Activated naive CD8-positive, alpha-beta T cell treated with anti-CD3 and anti-CD28 coated beads for 36 hours (primary cell): ENCODE measurements around the gene TNRC6B. TPM values are rescaled to one million over a fixed set of nuclear protein-coding genes. Genes with fewer than 3 reads are reported as not detected.

Experiments used
- DNase-seq: peaks from one replicate; pipeline ENCODE4 v3.0.0; 2021
- H3K27ac Mint-ChIP-seq: one replicate; pipeline ENCODE4 v1.8.0; 2022; ENCODE audit warnings: mild to moderate bottlenecking, moderate library complexity, mixed read lengths
- H3K27me3 Mint-ChIP-seq: one replicate; pipeline ENCODE4 v1.8.0; 2022; ENCODE audit warnings: mild to moderate bottlenecking, mixed read lengths
- H3K36me3 Mint-ChIP-seq: one replicate; pipeline ENCODE4 v1.8.0; 2021; ENCODE audit warnings: mild to moderate bottlenecking, mixed read lengths
- H3K4me1 Mint-ChIP-seq: one replicate; pipeline ENCODE4 v1.8.0; 2021; ENCODE audit warnings: mixed read lengths
- H3K4me3 Mint-ChIP-seq: one replicate; pipeline ENCODE4 v1.8.0; 2022; ENCODE audit warnings: mild to moderate bottlenecking, moderate library complexity, mixed read lengths
- H3K9me3 Mint-ChIP-seq: one replicate; pipeline ENCODE4 v1.8.0; 2022; ENCODE audit warnings: mixed read lengths
- total RNA-seq, 2 experiments: library from RNA; stranded (reverse); gene quantifications; one replicate each; pipeline ENCODE4 v1.2.3, GENCODE V29; 2021

Gene TNRC6B
- total RNA-seq, 2 experiments from 2014 or later, result 35.9 to 37.5 TPM

DNA sequence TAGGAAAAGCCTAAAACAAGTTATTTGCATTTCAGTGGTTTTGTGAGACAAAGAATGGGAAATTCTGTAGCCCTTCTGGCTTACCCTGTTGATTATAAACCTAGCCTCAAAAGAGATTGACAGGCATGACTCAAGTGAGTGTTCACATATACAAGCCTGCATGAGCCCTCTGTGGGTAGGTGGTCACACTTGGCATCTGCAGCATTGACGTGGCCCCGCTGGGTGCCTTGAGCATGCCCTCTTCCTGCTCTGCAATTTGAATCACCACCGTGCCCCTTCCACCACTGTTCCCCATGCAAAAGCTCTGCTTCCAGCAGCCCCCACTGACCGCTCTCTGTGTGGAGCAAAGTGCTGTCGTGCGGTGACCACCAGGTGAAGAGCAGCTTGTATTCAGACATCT, 147.6 kb downstream of the TNRC6B start:
- Mint-ChIP-seq H3K27ac (peak overlapping the region; percentile 94), H3K27me3 (no peaks in the 10 kb centered on the region), H3K4me3 (peak overlapping the region; percentile 73), H3K4me1 (peaks cover 80% of the 10 kb centered on the region), H3K9me3 (no peaks in the 10 kb centered on the region), H3K36me3 (peaks cover 29% of the 10 kb centered on the region)
- peak; percentile 75 for DNase-seq

DNA sequence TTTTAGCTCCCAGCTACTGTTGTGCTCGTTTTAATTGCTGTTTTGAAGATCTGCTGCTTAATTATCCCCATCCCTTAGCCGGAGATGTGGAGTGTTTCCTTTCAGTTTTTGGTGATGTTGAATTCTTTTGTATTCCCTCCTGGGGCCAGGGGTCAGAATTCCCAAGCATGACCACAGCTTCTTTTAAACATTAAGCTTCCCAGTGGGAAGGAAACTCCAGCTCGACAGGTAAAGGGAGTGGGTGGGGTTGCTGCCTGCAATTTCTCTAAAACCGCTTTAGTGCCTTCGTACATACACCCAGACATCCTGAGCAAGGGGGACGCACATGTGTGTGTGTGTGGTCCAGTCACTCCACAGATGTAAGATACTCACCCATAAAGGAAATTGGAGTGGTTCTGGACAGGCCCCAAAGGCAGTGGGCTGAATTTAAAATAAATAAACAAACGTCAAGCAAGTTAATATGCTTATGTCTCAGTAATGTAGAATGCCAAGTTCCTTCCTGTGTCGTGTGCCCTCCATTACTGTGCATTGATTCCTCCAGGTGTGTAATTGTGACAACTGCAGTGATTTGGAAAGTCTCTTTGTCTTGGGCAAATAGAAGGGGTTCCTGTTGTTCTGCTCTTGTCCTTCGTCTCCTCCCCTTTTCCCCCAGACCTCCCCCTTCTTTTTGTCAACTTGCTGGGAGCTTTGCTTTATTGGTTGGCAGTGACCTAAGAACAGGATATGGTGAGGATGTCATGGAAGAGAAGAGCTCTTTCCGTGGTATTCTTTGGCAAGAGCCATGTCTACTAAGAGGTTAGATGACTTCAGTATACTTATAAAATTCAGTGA, 149.4 kb downstream of the TNRC6B start:
- Mint-ChIP-seq H3K4me1 (peaks cover 84% of the 10 kb centered on the region), H3K27ac (peak overlapping the region; percentile 56), H3K27me3 (no peaks in the 10 kb centered on the region), H3K9me3 (no peaks in the 10 kb centered on the region), H3K36me3 (peaks cover 18% of the 10 kb centered on the region), H3K4me3 (peak overlapping the region; percentile 53)
- no peak for DNase-seq

DNA sequence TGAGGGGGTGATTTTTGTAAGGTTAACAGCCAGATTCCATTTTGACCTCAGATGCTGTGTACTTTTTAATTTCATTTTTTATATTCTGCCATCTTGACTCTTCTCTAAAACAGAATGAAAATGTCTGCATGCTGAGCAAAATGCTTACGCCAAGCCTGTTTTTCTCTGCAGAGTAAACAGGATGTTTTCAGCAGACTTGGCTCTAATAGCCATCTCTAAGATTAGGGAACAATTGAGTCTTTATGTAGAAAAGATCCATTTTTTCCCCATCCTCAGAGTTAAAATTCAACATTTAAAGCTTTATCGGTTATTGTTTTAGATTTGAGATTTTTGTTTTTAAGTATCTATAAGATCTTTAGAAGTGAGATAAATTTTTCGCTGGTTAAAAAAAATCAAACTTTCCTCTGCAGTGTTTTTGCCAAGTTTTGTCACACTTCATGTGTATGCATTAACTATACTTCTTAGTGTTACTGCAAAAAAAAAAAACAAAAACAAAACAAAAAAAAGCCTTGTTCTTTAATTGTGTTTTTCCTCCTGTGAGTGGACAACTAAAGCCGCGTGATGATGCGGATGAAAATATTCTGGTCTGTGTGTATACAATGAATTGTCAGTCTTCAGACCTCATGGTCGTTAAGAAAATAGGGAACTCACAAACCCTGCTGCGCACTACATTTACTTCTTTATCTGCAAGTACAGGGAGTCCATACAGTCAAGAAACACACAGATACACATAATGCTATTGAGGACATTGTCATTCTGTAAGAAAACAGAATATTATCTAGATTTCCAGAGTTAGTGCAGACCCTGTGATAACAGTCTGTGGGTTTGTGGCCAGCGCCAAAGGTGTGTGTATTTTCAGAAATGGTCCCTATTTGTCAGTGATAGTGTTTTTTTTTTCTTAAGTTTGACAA, 151.1 kb downstream of the TNRC6B start:
- no peaks in the 10 kb centered on the region for H3K27me3 Mint-ChIP-seq
- no peaks in the 10 kb centered on the region for H3K9me3 Mint-ChIP-seq
- no peak for DNase-seq
- peak overlapping the region; percentile 64 for H3K27ac Mint-ChIP-seq
- peaks cover 7% of the 10 kb centered on the region for H3K36me3 Mint-ChIP-seq
- peaks cover 95% of the 10 kb centered on the region for H3K4me1 Mint-ChIP-seq
- no peak overlapping the region for H3K4me3 Mint-ChIP-seq

DNA sequence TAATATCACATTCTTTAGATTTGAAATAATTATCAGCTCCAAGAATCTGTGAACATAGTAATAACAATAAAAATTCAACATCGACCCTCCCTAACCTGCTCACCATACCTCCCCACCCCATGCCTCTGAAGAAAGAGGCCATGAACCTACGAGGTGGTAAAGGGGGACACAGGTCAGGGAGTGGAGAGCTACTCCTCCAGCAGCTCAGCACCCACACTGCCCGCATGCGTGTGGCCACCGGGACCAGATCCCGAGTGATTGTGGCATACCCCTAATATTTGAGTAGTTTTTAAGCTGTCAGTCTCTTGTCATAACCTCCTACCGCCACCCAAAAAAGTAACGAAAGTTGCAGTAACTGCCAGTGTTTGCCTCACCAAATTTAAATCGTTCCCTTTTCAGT, 151.7 kb downstream of the TNRC6B start:
- Mint-ChIP-seq H3K27ac (peak overlapping the region; percentile 47), H3K27me3 (no peaks in the 10 kb centered on the region), H3K4me3 (no peak overlapping the region), H3K9me3 (no peaks in the 10 kb centered on the region), H3K4me1 (peaks cover 95% of the 10 kb centered on the region), H3K36me3 (peaks cover 7% of the 10 kb centered on the region)
- DNase-seq, result no peak

DNA sequence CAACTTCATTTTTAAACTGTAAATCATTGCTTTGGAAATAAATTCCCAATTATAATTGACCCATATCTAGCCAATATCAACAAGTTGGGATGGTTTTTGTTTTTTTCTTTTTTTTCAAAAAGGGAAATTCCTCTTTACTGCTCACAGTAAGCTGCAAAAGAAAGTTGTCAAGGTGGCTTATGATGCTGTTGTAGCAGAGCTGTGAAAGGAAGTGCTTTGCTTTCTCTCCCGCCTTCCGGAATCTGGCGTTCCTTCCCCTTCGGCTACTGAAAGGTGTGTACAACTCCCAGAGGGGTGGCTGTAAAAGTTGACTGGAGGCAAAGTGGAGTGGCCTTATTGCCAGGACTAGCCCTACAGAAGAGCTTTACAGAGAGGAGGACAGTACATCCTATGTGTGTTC, 152.4 kb downstream of the TNRC6B start:
- Mint-ChIP-seq H3K27me3 (no peaks in the 10 kb centered on the region), H3K4me1 (peaks cover 94% of the 10 kb centered on the region), H3K36me3 (peaks cover 7% of the 10 kb centered on the region), H3K4me3 (peak overlapping the region; percentile 40), H3K9me3 (no peaks in the 10 kb centered on the region), H3K27ac (peak overlapping the region; percentile 49)
- no peak for DNase-seq

DNA sequence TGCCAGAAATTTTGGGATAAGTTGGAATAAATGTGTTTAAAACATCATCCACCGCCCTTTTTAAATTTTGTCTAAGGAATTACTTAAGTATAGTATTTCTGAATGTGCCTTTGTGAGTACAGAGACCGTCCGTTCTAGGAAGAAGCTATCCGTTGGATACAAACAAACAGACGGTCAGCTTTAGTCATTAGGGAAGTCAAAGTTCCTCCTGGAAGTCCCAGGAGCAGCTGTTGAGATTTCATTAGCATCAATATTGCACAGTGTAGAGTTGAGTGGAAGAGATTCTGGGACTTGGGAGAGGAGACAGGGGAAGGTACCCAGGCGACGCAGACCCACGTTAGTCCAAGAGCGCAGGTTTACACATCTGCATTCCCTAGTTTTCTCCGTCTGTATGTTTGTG, 152.9 kb downstream of the TNRC6B start:
- Mint-ChIP-seq H3K27ac (no peak overlapping the region), H3K36me3 (peaks cover 7% of the 10 kb centered on the region), H3K4me1 (peaks cover 90% of the 10 kb centered on the region), H3K4me3 (no peak overlapping the region), H3K27me3 (no peaks in the 10 kb centered on the region), H3K9me3 (no peaks in the 10 kb centered on the region)
- no peak for DNase-seq

DNA sequence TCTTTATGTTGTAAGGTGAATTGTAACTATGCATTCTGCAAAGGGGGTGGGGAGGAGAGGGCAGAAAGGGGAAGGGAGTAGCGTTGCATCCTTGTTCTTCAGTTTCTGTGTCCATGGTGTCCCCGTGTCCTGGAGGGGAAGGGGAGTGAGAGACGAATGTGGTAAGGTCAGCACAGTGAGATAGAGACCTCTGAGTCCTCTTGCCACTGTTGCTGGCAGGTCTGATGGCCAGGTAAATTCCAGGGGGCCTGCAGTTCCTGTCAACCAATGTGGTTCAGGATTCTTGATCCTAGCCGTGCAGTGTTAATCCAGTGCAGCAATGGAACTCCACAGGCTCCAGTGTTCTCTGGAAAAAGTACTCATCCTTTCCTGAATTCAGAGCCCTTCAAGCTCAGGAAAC, 154.0 kb downstream of the TNRC6B start:
- peaks cover 88% of the 10 kb centered on the region for H3K4me1 Mint-ChIP-seq
- H3K36me3 Mint-ChIP-seq, result peaks cover 6% of the 10 kb centered on the region
- no peaks in the 10 kb centered on the region for H3K27me3 Mint-ChIP-seq
- H3K27ac Mint-ChIP-seq, result peak overlapping the region; percentile 85
- no peak for DNase-seq
- H3K4me3 Mint-ChIP-seq, result peak overlapping the region; percentile 78
- no peaks in the 10 kb centered on the region for H3K9me3 Mint-ChIP-seq

DNA sequence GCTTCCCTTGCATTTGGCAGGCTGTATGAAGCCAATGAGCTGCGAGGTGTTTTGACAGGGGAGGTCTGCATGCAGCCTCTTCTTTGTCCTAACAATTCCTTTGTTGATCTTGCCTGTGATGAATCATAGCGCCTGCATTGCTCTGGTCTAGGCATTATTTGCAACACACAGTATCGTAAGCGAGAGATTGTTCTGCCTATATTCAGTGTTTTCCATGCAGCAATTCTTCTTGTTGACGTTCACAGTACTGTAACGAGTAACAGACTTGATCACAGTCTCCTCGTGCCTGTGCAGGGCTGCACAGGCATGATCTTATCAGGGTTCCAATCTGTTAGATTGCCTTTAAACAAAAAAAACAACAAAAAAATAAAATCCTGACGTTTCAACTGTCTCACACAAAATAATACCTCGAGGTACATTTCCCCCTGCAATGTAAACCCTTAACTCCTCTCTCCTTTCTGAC, 154.6 kb downstream of the TNRC6B start:
- Mint-ChIP-seq H3K9me3 (no peaks in the 10 kb centered on the region), H3K36me3 (peaks cover 5% of the 10 kb centered on the region), H3K27me3 (no peaks in the 10 kb centered on the region), H3K4me1 (peaks cover 82% of the 10 kb centered on the region), H3K27ac (peak overlapping the region; percentile 85), H3K4me3 (peak overlapping the region; percentile 78)
- no peak for DNase-seq

DNA sequence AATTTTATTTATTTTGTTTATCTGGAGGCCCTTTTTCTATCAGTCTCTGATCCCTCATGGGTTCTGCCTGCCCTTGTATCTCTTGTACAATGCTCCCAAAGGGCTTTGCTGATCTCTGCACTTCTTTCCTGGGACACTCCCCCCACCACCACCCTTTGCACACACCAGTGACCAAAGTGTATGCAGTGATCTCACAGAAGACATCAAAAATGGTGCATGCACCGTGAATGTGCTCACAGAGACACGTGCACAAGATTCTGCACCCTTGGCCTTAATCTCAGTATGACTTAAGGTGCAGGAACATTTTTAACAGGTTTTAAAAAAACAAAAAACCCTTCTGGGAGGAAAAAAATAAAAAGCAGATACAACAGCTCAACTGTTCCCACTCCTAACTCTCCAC, 156.3 kb downstream of the TNRC6B start:
- H3K4me3 Mint-ChIP-seq, result no peak overlapping the region
- H3K27ac Mint-ChIP-seq, result peak overlapping the region; percentile 42

DNA sequence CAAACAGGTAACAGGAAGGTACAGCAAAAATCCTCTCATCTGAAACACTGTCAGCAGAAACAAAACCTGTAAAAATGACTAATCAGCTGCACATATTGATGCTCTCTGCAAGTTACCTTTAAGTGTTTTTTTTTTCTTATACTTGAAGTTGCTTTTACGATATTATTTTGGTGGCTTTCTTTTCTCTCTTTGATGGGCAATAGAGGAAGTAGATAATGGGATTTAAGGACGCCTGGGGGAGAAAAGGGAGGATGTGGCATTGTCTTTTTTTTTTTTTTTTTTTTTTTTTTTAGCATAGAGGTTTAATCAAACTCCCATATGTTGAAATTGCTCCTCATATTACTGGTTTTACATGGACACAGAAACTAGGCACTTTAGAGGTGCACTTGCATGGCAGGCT, 157.2 kb downstream of the TNRC6B start:
- Mint-ChIP-seq H3K9me3 (no peaks in the 10 kb centered on the region), H3K4me3 (peak overlapping the region; percentile 47), H3K4me1 (peaks cover 58% of the 10 kb centered on the region), H3K27ac (peak overlapping the region; percentile 42), H3K36me3 (peaks cover 2% of the 10 kb centered on the region), H3K27me3 (no peaks in the 10 kb centered on the region)
- no peak for DNase-seq

More for the DNA sequence above, 156.3 kb downstream of the TNRC6B start:
- DNase-seq, result no peak
- Mint-ChIP-seq H3K9me3 (no peaks in the 10 kb centered on the region), H3K36me3 (peaks cover 2% of the 10 kb centered on the region), H3K27me3 (no peaks in the 10 kb centered on the region), H3K4me1 (peaks cover 65% of the 10 kb centered on the region)

DNA sequence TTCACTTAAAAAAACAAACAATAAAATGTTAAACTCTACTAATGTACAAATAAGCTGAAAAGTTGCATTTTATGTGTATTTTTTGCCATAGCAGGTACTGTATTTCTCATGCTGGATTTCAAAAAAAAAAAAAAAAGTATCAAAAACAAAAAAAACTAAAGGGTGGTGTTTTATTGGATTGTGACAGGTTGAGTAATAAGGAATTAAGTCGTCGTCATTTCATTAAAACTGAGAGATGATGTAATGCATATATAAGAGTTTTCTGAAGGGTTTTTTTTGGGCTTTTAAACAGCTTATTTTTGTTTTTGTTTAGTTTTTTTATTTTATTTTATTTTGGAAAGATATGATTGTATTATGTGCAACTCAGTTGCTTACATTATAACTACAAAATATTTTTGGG, 157.6 kb downstream of the TNRC6B start:
- Mint-ChIP-seq H3K4me3 (no peak overlapping the region), H3K36me3 (peaks cover 2% of the 10 kb centered on the region)

DNA sequence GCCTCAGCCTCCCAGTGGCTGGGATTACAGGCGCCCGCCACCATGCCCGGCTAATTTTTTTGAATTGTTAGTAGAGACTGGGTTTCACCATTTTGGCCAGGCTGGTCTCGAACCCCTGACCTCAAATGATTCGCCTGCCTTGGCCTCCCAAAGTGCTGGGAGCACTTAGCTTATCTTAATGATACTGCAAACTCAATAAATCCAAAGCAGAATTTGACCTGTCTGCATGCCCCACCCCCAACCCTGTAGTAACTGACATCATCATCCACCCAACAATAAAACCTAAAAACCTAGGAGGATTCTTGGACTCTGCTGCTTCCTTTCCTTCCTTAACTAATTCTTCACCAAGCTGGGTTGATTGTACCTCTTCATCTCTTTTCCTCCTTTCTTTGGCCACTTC, 162.3 kb downstream of the TNRC6B start:
- no peaks in the 10 kb centered on the region for H3K27me3 Mint-ChIP-seq
- H3K27ac Mint-ChIP-seq, result no peak overlapping the region
- H3K4me1 Mint-ChIP-seq, result peaks cover 33% of the 10 kb centered on the region
- no peak for DNase-seq
- peaks cover 7% of the 10 kb centered on the region for H3K36me3 Mint-ChIP-seq
- H3K4me3 Mint-ChIP-seq, result no peak overlapping the region
- H3K9me3 Mint-ChIP-seq, result no peaks in the 10 kb centered on the region

More for the DNA sequence above, 157.6 kb downstream of the TNRC6B start:
- Mint-ChIP-seq H3K4me1 (peaks cover 54% of the 10 kb centered on the region), H3K27ac (no peak overlapping the region), H3K9me3 (no peaks in the 10 kb centered on the region), H3K27me3 (no peaks in the 10 kb centered on the region)
- no peak for DNase-seq

DNA sequence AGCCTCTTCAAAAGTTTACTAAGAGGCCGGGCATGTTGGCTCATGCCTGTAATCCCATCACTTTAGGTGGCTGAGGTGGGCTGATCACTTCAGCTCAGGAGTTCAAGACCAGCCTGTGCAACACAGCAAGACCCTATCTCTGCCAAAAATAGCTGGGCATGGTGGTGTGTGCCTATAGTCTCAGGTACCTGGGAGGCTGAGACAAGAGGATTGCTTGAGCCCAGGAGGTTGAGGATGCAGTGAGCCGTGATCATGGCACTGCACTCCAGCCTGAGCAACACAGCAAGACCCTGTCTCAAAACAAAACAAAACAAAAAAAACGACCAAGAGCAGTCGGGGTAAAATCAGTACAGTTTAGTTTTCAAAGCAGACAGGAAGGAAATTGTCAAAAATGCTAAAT, 163.9 kb downstream of the TNRC6B start:
- no peak overlapping the region for H3K4me3 Mint-ChIP-seq
- DNase-seq, result no peak
- H3K9me3 Mint-ChIP-seq, result no peaks in the 10 kb centered on the region
- peaks cover 10% of the 10 kb centered on the region for H3K36me3 Mint-ChIP-seq
- H3K27me3 Mint-ChIP-seq, result no peaks in the 10 kb centered on the region
- peaks cover 25% of the 10 kb centered on the region for H3K4me1 Mint-ChIP-seq
- H3K27ac Mint-ChIP-seq, result no peak overlapping the region

DNA sequence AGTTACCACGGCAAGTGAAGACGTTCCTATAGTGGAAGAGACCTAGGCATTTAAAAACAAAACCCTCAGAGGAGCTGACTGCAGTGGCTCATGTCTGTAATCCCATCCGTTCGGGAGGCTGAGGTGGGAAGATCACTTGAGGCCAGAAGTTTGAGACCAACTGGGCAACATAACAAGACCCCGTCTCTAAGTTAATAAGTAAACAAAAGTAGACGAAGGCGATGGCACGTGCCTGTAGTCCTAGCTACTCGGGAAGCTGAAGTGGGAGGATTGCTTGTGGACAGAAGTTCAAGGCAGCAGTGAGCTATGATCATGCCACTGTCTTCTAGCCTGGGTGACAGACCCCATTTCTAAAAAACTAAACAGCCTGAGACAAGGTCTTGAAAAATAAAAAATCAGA, 164.8 kb downstream of the TNRC6B start:
- DNase-seq, result no peak
- Mint-ChIP-seq H3K4me1 (peaks cover 26% of the 10 kb centered on the region), H3K27ac (no peak overlapping the region), H3K9me3 (no peaks in the 10 kb centered on the region), H3K27me3 (no peaks in the 10 kb centered on the region), H3K4me3 (no peak overlapping the region), H3K36me3 (peaks cover 18% of the 10 kb centered on the region)

DNA sequence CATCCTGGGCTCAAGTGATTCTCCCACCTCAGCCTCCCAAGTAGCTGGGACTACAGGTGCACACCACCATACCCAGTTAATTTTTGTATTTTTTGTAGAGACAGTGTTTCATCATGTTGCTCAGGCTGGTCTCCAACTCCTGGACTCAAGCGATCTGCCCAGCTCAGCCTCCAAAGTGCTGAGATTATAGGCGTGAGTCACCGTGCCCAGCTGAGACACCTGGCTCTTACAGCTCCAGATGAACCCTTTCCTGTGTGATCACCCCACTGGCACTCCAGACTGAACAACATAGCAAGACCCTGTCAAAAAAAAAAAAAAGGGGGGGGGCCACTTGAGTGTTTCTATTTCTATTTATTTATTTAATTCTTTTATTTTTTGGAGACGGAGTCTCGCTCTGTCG, 167.5 kb downstream of the TNRC6B start:
- no peak for DNase-seq

More for the DNA sequence above, 167.5 kb downstream of the TNRC6B start:
- Mint-ChIP-seq H3K27ac (peak overlapping the region; percentile 99), H3K4me1 (peaks cover 41% of the 10 kb centered on the region), H3K36me3 (peaks cover 33% of the 10 kb centered on the region), H3K27me3 (no peaks in the 10 kb centered on the region), H3K4me3 (peak overlapping the region; percentile 98), H3K9me3 (no peaks in the 10 kb centered on the region)
